Measurements from ENCODE around the gene RBM33. TPM values are rescaled to one million over a fixed set of nuclear protein-coding genes. Genes with fewer than 3 reads are reported as not detected.

The RBM33 gene
- polyA plus RNA-seq, 2 of the 4 experiments (the other 2 are of a cell fraction): 21.7 to 21.9 TPM

GRCh38 chr7:155819186-155819585 lies 174.7 kb downstream of the RBM33 start (continued):
- TF ChIP-seq CHD4 (IDR thresholded peaks at IDR 0.05; ENCODE audit: borderline replicate concordance): no peak
- TF ChIP-seq KDM1A (IDR thresholded peaks at IDR 0.05; ENCODE audit: low read depth): no peak
- TF ChIP-seq, protein P1, sequence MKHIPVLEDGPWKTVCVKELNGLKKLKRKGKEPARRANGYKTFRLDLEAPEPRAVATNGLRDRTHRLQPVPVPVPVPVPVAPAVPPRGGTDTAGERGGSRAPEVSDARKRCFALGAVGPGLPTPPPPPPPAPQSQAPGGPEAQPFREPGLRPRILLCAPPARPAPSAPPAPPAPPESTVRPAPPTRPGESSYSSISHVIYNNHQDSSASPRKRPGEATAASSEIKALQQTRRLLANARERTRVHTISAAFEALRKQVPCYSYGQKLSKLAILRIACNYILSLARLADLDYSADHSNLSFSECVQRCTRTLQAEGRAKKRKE (CRISPR knock-in tag; IDR thresholded peaks at IDR 0.05; ENCODE audit: low read depth): no peak
- no peak for TF ChIP-seq HEYL (CRISPR knock-in tag; IDR thresholded peaks at IDR 0.05)
- no peak for TF ChIP-seq SMC3 (IDR thresholded peaks at IDR 0.05)
- no peak for TF ChIP-seq CEBPB (IDR thresholded peaks at IDR 0.05)

- Histone ChIP-seq H3K9me3 (no peaks in the 10 kb centered on the region; the same call in 2 of the 3 replicates), H3K4me1 (peaks cover 8% of the 10 kb centered on the region), H3K4me2 (no peak overlapping the region), H3K4me3 (no peak overlapping the region), H3K27ac (peak overlapping the region in 1 of 2 experiments; percentile 88; a peak in 2 of 6 replicates)
- WGBS (ENCODE audit: missing lambda C conversion rate): 93% methylated on average over 12 of the region's 18 CpGs
- TF ChIP-seq EP300 (IDR thresholded peaks at IDR 0.05) (no peak), BCL3 (IDR thresholded peaks at IDR 0.05) (no peak), PHF8 (IDR thresholded peaks at IDR 0.05; ENCODE audit: borderline replicate concordance, low read depth) (no peak), ESRRA (IDR thresholded peaks at IDR 0.05; ENCODE audit: borderline replicate concordance, low read length) (no peak)
- TF ChIP-seq, protein P2, sequence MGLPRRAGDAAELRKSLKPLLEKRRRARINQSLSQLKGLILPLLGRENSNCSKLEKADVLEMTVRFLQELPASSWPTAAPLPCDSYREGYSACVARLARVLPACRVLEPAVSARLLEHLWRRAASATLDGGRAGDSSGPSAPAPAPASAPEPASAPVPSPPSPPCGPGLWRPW (IDR thresholded peaks at IDR 0.05): no peak
- FAIRE-seq (no peak), ATAC-seq (no peak), DNase-seq (ENCODE audit: low read depth in 1 of 2, low spot score in 1 of 2) (no peak)
- ChIA-PET CTCF (interaction anchor here (0.6 kb wide), 1 partner anchor 50 kb away, joined by 4 read pairs; no protein-coding TSS in a partner anchor), POLR2A (no interaction called here)
These were observed 175.8 kb downstream of the RBM33 start for GRCh38 chr7:155820246-155820645.

DNA sequence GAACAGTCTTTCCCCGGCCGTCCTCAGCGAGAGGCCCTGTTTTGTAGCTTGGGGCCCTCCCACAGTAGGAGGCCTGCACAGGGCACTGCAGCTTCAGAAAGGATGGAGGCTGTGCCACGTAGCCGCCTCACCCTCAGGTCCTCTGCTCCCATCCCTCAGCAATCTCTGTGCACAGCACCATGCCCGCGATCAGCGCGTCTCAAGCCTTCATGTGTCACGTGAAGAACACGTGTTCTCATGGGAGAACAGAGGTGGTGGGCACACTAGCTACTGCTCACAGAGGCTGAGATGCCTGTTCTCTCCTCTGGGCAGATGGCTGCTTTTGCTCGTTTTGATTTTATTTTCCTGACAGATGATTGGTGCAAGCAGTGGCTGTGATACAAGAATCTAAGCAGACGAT lies 176.3 kb downstream of the RBM33 start:
- WGBS (ENCODE audit: missing lambda C conversion rate): 87% methylated on average over 13 of the region's 13 CpGs
- CTCF ChIA-PET: interaction anchor here (0.6 to 1.3 kb wide), 2 partner anchors 50 to 656 kb away, joined by 3 to 4 read pairs; no protein-coding TSS in a partner anchor
- ATAC-seq: no peak
- no peak for DNase-seq (ENCODE audit: low read depth in 1 of 2, low spot score in 1 of 2)
- Histone ChIP-seq H3K4me3 (no peak overlapping the region), H3K27ac (no peak overlapping the region), H3K4me1 (peaks cover 4% of the 10 kb centered on the region; the same call in 2 of the 3 replicates), H3K4me2 (no peak overlapping the region), H3K9me3 (no peaks in the 10 kb centered on the region; the same call in 2 of the 3 replicates)
- no peak for FAIRE-seq
- TF ChIP-seq EHMT2 (IDR thresholded peaks at IDR 0.05; ENCODE audit: low read depth) (no peak), CBX8 (IDR thresholded peaks at IDR 0.05) (no peak), CTCF (IDR thresholded peaks at IDR 0.05) (no peak), FOSL2 (IDR thresholded peaks at IDR 0.05) (no peak), FOSL2 (CRISPR knock-in tag; IDR thresholded peaks at IDR 0.05) (no peak), USF2 (IDR thresholded peaks at IDR 0.05) (no peak), FOXS1 (CRISPR knock-in tag; IDR thresholded peaks at IDR 0.05) (no peak), FOSB (CRISPR knock-in tag; IDR thresholded peaks at IDR 0.05) (no peak), POLR2AphosphoS2 (conservative IDR thresholded peaks at IDR 0.05; ENCODE audit: low read length) (no peak), NPAS2 (CRISPR knock-in tag; IDR thresholded peaks at IDR 0.05; ENCODE audit: borderline replicate concordance) (no peak), HOXA7 (CRISPR knock-in tag; IDR thresholded peaks at IDR 0.05) (no peak), CHD2 (IDR thresholded peaks at IDR 0.05; ENCODE audit: low read length, partially characterized antibody) (no peak), NFE2L2 (conservative IDR thresholded peaks at IDR 0.05; ENCODE audit: low read length) (no peak), ZSCAN20 (CRISPR knock-in tag; IDR thresholded peaks at IDR 0.05) (no peak), KDM5A (IDR thresholded peaks at IDR 0.05) (no peak), RAD21 (conservative IDR thresholded peaks at IDR 0.05 in 1 of 2, IDR thresholded peaks at IDR 0.05 in 1 of 2) (no peak), NR3C1 (IDR thresholded peaks at IDR 0.05) (no peak), MAFK (IDR thresholded peaks at IDR 0.05; ENCODE audit: partially characterized antibody) (no peak), KDM1A (IDR thresholded peaks at IDR 0.05; ENCODE audit: low read depth) (no peak)
- TF ChIP-seq, protein P1 (CRISPR knock-in tag; IDR thresholded peaks at IDR 0.05; ENCODE audit: low read depth): no peak
- TF ChIP-seq, protein P2 (IDR thresholded peaks at IDR 0.05): no peak
- POLR2A ChIA-PET: no interaction called here

Measured in A549 (cell line).